HG02678 (cell line): Measurements from ENCODE around the gene KIAA1217.

Source experiments
- ATAC-seq: cut with Tn5 transposase; IDR thresholded peaks from one replicate; pipeline ENCODE4 v1.9.1; 2021; ENCODE audit warnings: mild to moderate bottlenecking, moderate library complexity; ENCODE audit not compliant: unreplicated experiment

KIAA1217 gene

DNA sequence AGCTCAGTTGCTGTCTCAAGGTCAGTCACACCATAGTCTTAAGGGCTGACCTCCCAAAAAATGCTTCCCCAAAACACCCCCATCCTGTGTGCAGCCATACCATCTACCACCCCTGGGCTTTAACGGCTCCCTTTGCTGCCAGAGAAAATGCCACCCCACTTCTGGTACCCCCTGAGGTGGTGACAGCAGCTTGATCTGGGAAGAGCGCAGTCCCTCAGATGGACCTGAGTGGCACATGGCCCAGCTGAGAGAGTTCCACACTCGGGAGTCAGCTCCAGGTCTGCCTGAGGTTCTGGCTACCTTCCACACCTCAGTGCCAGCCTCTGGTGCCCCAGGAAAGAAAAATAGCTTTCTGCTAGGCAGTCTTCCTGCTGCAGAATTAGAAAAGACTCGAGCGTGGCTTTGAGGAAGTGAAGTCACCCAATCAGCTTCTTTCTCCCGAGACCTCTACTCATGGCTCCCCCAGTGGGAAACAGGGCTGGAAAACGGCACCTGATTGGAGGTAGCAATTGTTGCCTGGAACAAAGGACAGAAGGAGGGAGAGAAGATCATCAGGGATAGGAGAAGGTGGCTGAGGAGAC, 363.0 kb downstream of the KIAA1217 start:
- ATAC-seq, result no peak

DNA sequence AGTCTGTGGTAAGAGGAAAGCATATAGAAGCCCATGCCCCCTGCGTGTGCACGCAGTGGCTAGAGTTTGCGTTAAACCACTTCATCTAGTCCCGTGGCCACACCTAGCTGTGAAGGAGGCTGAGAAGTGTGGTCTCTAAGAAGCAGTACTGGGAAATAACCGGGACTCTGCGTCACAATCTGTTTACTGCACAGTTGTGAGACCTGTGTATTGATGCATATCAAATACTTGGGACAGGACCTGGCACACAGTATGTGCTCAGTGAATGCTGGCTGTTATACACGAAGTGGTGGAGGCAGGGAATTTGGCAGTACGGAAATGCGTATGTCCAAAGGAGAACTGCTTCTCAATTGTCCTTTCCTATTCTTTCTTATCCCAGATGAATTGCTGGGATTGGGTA, 365.2 kb downstream of the KIAA1217 start:
- no peak for ATAC-seq

DNA sequence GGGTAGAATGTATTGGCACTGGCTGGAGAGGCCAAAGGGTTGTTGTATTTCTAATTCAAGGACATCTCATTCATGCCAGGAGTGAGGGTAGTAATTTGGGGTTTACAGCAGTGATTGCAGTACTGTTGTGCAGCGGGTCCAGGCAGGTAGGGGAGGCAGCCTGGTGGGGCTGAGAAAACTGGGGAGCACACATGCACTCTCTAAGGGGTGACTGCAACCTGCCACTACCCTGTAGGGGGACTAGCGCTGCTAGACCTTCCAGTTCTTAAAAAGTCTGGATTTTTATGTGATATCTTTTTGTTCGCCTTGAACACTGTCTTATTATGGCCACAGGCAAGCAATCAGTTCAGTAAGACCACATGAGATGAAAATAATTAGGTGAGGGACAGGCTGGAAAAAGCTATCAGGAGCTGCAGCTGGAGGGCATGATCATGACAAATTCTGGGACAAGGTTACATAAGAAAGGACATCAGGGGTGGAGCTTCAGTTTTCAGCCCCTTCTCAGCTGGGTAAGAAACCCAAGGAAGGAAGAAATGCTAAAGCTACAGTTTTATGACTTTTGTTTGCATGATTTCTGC, 365.7 kb downstream of the KIAA1217 start:
- ATAC-seq, result no peak

DNA sequence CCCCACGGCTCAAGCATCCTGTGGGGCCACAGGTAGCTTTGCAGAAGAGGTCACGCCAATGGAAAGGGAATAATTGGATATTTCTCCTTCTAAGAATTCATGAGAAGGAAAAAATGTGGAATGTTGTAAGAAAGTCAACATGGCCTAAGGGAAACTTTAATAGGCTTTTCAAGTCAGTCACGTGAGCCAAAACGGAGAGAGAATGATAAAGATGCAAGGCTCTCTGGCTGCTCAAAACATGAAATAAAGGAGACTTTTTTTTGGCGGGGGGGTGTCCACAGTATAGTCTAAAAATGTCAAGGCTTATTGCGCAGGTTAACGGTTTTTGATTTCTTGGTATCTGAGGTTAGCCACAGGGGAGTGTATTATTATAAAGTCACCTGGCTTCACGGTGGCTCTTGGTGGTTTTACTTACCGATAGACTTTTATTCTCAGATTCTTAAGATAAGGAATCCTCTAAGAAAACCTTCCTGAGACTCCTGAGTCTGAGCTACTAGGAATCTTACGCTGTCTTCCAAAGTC, 366.6 kb downstream of the KIAA1217 start:
- no peak for ATAC-seq

DNA sequence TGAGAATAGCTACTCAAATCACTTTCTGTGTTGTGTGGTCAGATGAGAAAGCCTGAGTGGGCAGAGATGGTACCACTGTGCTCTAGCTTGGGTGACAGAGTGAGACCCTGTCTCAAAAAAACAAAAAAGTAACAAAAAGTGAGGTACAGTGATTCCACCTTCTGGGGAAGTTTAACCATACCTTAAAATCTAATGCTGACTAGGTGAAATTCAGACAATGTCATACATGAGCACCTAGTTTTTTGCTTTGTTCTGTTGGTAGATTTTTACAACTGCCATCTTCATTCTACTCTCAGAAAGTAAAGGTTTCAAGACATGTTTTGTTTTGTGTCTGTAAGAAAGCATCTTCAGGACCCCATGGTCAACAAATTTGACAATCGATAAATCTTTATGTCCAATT, 370.5 kb downstream of the KIAA1217 start:
- ATAC-seq, result no peak

DNA sequence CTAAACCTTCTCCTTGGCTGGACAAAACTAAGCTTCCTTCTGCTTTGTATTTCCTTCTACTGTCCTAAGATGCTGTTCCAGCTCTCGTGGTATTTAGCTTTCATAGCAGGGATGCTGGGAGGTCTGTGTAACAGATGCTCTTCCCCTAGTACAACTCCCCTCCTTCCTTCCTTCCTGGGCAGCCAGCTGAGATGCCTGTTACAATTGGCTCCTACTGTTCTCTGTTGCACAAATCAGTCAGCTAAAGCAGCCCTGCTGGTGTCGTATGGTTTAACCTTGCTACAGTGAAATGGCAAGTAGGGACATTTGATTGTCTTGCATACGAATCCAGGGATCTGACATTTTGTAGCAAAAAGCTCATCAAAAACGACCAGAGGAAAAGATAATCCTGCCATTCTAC, 371.0 kb downstream of the KIAA1217 start:
- no peak for ATAC-seq

DNA sequence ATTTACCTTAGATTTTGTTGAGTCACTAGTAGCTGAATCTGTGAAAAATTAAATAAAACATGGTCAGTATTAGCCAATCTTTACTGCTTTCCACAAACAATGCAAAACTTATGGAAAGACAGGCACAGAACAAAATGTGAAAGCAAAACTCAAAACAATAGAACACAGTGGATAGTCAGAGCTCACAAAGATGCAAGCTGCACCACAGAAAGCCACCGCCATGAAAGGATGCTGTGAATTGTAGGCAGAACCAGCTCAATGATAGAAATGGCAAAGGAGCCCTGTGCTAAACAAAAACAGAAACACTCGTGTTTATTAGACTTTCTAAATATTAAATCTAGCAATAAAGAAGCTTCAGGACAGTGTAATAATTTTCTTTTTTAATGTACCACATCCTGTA, 380.3 kb downstream of the KIAA1217 start:
- no peak for ATAC-seq

DNA sequence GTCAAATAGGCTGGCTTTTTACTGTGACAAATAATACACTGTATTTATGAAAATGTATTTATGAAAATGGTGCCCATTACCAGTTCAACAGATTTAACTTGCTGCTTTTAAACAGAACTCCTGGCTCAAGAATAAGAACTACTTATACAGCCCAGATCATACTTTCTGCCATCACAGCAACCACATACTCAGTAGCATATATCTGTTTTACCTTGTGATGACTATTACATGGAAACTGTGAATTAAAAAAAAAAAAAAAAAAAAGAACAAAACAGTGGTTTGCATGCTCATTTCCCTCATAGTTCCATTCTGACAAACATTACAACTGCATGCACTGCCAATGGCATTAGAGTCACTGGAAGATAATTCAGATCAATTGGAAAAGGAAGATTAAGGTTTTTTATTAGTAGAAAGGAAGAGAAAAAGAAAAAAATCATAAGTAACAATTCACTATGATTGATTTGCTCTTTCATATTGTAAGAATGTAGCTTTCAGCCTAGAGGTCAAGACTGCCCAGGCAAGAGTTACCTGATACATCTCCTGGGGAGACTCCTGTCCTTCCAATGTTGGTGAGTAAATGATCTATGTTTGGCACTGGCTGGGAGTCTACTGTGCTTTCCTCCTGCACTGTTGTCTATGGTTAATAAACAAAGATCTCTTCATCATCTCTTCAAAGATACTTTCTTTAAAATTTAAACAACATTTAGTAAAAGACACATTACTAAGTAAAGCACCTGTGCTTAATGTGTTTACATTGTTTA, 381.9 kb downstream of the KIAA1217 start:
- no peak for ATAC-seq

DNA sequence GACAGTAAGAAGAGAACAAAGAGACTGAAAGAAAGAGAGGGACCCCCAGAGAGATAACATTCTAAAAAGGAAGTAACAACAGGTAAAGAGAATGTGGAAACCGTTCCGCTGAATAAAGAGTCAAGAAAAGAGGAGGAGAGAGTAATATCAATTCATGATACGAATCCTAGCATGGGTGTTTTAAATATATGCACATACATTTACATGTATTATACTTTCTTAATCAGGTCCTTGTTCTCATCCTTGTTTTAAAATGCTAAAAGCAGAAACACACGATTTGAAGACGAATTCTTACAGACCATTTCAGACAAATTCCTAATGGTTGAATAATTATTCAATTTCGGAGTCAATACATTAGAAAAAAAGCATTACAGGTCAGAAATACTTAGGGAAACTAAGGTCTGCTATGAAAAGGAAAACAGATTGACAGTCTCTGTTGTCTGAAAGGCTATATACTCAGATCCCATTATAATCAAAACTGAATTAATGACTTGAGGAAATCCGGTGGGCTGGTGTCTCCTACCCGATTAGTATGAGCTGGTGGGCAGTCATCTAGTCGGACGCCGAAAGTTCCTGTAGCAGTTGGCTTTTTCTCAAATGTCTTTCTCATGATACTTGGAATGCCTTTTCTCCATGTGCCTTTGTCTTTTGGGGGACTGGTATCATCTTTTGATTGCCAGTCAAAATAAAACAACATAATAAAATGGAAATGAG, 387.4 kb downstream of the KIAA1217 start:
- no peak for ATAC-seq

DNA sequence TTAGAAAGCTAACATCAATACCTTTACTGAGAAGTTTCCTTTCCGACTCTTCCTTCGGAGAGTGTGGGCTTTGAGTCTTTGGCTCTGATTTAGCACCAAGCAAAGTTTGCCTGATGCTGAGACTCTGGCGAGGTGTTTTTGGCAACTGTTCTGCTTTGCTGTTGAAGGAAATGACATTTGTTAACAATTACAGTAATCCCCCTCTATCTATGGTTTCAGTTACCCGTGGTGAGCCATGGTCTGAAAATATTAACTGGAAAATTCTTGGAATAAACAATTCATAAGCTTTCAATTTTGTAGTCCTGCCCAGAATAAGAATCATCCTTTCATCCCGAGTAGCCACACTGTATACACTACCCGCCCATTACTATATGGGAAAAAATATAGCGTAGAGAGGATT, 388.5 kb downstream of the KIAA1217 start:
- no peak for ATAC-seq
